Astrocyte of the cerebellum (primary cell): ENCODE measurements around the gene P2RX3.

ENCODE experiments used
- DNase-seq: peaks from one replicate; pipeline ENCODE4 v3.0.0-alpha.2; 2011; ENCODE audit warnings: low read depth
- H3K4me3 ChIP-seq: 2 replicates; pipeline ENCODE4 v1.5.1; 2011; ENCODE audit warnings: mild to moderate bottlenecking, low read depth, low read length, moderate library complexity
- CTCF ChIP-seq: IDR thresholded peaks from 2 replicates; pipeline ENCODE4 v1.5.1; 2012; ENCODE audit warnings: low read length, low read depth, moderate library complexity, mild to moderate bottlenecking; ENCODE audit errors: missing control alignments
- in situ Hi-C: cut with HindIII; loops from 2 replicates; pipeline ENCODE4 v1.10.0; 2017; ENCODE audit warnings: low sequenced_read_pairs

Gene P2RX3

DNA sequence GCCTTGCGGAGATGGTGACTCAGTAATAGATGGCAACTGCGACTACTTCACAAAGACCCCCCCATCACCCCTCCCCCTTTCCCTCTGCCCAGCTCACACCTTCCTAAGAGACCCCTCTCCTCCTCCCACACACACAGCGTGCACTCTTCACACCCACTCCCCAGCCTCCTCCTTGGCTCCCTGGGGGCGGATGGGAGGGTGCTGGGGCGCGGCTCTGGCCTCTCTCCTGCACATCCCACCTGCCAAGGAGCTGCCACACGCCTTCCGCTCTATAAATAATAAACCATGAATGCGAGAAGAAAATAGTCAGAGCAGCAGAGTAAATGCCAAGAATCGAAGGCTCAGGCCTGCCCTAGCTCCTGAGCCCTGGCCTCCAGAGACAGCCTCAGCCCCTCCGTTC, 4.5 kb downstream of the P2RX3 start:
- no peak for TF ChIP-seq CTCF
- no peak for DNase-seq
- no peak overlapping the region for H3K4me3 ChIP-seq
- in situ Hi-C loops, result no loop called here

DNA sequence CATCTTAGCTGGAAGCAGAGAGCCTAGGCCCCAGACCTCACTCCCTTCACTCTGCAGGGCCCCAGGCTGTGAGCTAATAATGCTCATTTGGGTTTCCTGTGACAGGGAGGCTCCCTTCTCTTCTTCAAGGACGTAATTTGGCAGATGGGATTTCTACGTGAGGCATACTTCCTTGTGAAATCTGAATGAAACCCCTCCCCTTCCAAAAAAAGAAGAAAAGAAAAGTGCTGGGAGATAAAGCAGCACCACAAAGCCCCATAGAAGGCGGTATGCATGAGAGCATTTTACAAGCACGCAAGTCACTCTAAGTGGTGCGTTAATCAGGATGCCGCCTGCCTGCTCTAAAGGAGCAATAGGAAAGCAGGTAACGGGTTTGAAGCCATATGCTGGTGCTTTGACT, 5.7 kb downstream of the P2RX3 start:
- no peak for DNase-seq
- TF ChIP-seq CTCF, result no peak
- H3K4me3 ChIP-seq, result no peak overlapping the region
- in situ Hi-C loops, result no loop called here

GRCh38 chr11:57344826-57345225, 6.7 kb downstream of the P2RX3 start:
- DNase-seq, result no peak
- no peak for TF ChIP-seq CTCF
- in situ Hi-C loops, result no loop called here
- H3K4me3 ChIP-seq, result no peak overlapping the region

- TF ChIP-seq CTCF, result peak; percentile 66
- no peak overlapping the region for H3K4me3 ChIP-seq
- peak; percentile 37 for DNase-seq
- in situ Hi-C loops, result no loop called here
Measured at GRCh38 chr11:57345555-57346211, 7.5 kb downstream of the P2RX3 start.

GRCh38 chr11:57347336-57347735, 9.2 kb downstream of the P2RX3 start:
- TF ChIP-seq CTCF, result no peak
- no peak overlapping the region for H3K4me3 ChIP-seq
- in situ Hi-C loops, result no loop called here
- DNase-seq, result no peak

DNA sequence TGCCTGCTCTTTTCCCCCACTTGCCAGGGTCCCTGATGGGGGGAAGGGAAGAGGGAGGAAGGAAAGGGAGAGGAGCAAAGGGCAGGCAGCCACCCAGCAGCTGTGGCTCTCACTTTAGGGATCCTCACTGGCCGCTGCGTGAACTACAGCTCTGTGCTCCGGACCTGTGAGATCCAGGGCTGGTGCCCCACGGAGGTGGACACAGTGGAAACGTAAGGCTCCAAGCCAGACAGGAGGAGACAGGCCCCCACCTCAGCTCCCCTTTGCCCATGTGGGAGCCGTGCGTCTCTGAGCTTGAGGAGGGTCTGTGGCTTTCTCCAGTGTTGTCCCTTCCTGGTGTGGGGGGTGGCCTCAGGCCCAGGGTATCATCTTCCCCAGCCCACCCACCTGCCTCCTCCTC, 9.9 kb downstream of the P2RX3 start:
- TF ChIP-seq CTCF, result no peak
- no peak overlapping the region for H3K4me3 ChIP-seq
- in situ Hi-C loops, result no loop called here
- no peak for DNase-seq
